Smooth muscle cell (in vitro differentiated cells): ENCODE data around the gene LAMA2. TPM values are rescaled to one million over a fixed set of nuclear protein-coding genes. Genes with fewer than 3 reads are reported as not detected.

Source experiments
- DNase-seq: peaks from one replicate; lab custom pipeline; 2025; ENCODE audit not compliant: unreplicated experiment; lab: John Stamatoyannopoulos, UW
- H2AFZ ChIP-seq: fragments of 200-600 bp; sonication (generic); 2 replicates; pipeline ENCODE4 v1.6.0; 2016; ENCODE audit warnings: antibody characterized with exemption, low read depth, mild to moderate bottlenecking
- H3F3A ChIP-seq: fragments of 200-600 bp; sonication (generic); 2 replicates; pipeline ENCODE4 v1.6.0; 2017; ENCODE audit warnings: antibody characterized with exemption, low read depth
- H3K27ac ChIP-seq: fragments of 200-600 bp; sonication (generic); 2 replicates; pipeline ENCODE4 v1.5.1; 2016; ENCODE audit warnings: low read depth, mild to moderate bottlenecking
- H3K27me3 ChIP-seq: fragments of 200-600 bp; sonication (generic); 2 replicates; pipeline ENCODE4 v1.6.1; 2016; ENCODE audit warnings: low read depth, mild to moderate bottlenecking
- H3K36me3 ChIP-seq: fragments of 200-600 bp; sonication (generic); 2 replicates; pipeline ENCODE4 v1.5.1; 2016; ENCODE audit warnings: low read depth
- H3K4me1 ChIP-seq: fragments of 200-600 bp; sonication (generic); 2 replicates; pipeline ENCODE4 v1.5.1; 2016; ENCODE audit warnings: low read depth
- H3K4me2 ChIP-seq: fragments of 200-600 bp; sonication (generic); 2 replicates; pipeline ENCODE4 v1.6.0; 2016; ENCODE audit warnings: mild to moderate bottlenecking
- H3K4me3 ChIP-seq: fragments of 200-600 bp; sonication (generic); 2 replicates; pipeline ENCODE4 v1.5.1; 2016; ENCODE audit warnings: mild to moderate bottlenecking
- H3K79me2 ChIP-seq: fragments of 200-600 bp; sonication (generic); 2 replicates; pipeline ENCODE4 v1.6.0; 2016; ENCODE audit warnings: low read depth, mild to moderate bottlenecking
- H3K9ac ChIP-seq: fragments of 200-600 bp; sonication (generic); 2 replicates; pipeline ENCODE4 v1.6.0; 2016; ENCODE audit warnings: low read depth
- H3K9me3 ChIP-seq: fragments of 200-600 bp; sonication (generic); replicated peaks from 2 replicates; pipeline ENCODE4 v1.5.1; 2016; ENCODE audit warnings: low read depth
- H4K20me1 ChIP-seq: fragments of 200-600 bp; sonication (generic); 2 replicates; pipeline ENCODE4 v1.6.0; 2016; ENCODE audit warnings: low read depth
- WGBS: methylation state at CpG from one replicate; pipeline ENCODE4 v1.1.7; 2016; ENCODE audit warnings: low lambda C conversion rate; 5-methylcytosine and 5-hydroxymethylcytosine counted together
- polyA plus RNA-seq: library from polyadenylated mRNA; unstranded; fragments of >200 nt; fragmentation: Nextera tagmentation; extraction: Ambion mirVana; gene quantifications from 2 replicates; pipeline ENCODE4 v1.2.1, GENCODE V29; 2016
- total RNA-seq: library from RNA; depleted of rRNA; stranded (reverse); fragments of >200 nt; gene quantifications from 2 replicates; pipeline ENCODE4 v1.2.3, GENCODE V29; 2014
- TF ChIP-seq, protein P1 (sequence below): fragments of 200-600 bp; sonication (generic); IDR thresholded peaks from 2 replicates; pipeline ENCODE4 v1.5.1; 2017; ENCODE audit warnings: borderline replicate concordance, mild to moderate bottlenecking, antibody characterized with exemption; ENCODE audit not compliant: insufficient read depth, poor library complexity, severe bottlenecking

LAMA2 gene
- total and polyA plus RNA-seq, 2 experiments from 2014 or later = 21.7 to 92.9 TPM

DNA sequence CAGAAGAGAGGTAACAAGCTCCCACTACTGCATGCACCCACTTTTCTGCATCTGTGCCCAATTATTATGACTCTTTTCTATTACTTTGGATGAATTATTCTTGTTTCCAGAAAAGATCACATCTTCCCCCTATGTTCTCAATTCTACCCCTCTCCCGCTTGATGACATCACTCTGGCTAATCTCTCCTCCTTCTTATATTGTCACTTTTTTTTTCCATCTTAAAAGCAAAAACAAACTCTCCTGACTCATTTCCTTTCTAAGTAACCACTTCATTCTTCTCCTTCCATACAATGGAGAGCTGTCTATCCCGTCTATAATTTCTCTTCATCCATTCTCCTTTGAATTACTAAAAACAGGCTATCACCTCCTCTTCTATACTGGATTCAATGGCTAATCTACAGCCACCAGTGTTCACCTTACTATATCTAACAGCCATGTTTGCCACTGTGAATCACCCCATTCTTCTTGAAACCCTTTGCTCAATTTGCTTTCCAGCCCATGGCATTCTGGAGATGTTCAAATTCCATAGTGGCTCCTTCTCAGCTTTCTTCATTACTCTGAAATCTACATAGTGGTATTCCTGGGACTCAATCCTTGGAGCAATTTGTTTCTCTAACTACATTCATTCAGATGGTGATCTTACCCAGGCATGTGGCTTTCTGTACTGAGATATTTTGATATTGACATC is 448.7 kb downstream of the LAMA2 start:
- Histone ChIP-seq H3K4me2 (peak overlapping the region; percentile 33), H3K9ac (no peak overlapping the region), H3F3A (no peaks in the 10 kb centered on the region), H3K27ac (peak overlapping the region; percentile 38), H4K20me1 (no peaks in the 10 kb centered on the region), H3K4me1 (no peaks in the 10 kb centered on the region), H3K27me3 (no peaks in the 10 kb centered on the region), H3K4me3 (no peak overlapping the region), H3K36me3 (peaks cover 3% of the 10 kb centered on the region), H3K79me2 (no peaks in the 10 kb centered on the region), H3K9me3 (no peaks in the 10 kb centered on the region), H2AFZ (no peak overlapping the region)
- 56% methylated on average over 2 of the region's 2 CpGs for WGBS
- no peak for DNase-seq
- TF ChIP-seq, protein P1, sequence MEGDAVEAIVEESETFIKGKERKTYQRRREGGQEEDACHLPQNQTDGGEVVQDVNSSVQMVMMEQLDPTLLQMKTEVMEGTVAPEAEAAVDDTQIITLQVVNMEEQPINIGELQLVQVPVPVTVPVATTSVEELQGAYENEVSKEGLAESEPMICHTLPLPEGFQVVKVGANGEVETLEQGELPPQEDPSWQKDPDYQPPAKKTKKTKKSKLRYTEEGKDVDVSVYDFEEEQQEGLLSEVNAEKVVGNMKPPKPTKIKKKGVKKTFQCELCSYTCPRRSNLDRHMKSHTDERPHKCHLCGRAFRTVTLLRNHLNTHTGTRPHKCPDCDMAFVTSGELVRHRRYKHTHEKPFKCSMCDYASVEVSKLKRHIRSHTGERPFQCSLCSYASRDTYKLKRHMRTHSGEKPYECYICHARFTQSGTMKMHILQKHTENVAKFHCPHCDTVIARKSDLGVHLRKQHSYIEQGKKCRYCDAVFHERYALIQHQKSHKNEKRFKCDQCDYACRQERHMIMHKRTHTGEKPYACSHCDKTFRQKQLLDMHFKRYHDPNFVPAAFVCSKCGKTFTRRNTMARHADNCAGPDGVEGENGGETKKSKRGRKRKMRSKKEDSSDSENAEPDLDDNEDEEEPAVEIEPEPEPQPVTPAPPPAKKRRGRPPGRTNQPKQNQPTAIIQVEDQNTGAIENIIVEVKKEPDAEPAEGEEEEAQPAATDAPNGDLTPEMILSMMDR = no peak

- H3F3A ChIP-seq = no peaks in the 10 kb centered on the region
- no peak overlapping the region for H2AFZ ChIP-seq
- no peaks in the 10 kb centered on the region for H4K20me1 ChIP-seq
- H3K27me3 ChIP-seq = no peaks in the 10 kb centered on the region
- no peak overlapping the region for H3K4me2 ChIP-seq
- H3K4me1 ChIP-seq = no peaks in the 10 kb centered on the region
- no peak for DNase-seq
- H3K4me3 ChIP-seq = no peak overlapping the region
- H3K79me2 ChIP-seq = no peaks in the 10 kb centered on the region
- no peak overlapping the region for H3K27ac ChIP-seq
- 69% methylated on average over 4 of the region's 4 CpGs for WGBS
- no peaks in the 10 kb centered on the region for H3K9me3 ChIP-seq
- H3K9ac ChIP-seq = no peak overlapping the region
- TF ChIP-seq, protein P1 = no peak
- H3K36me3 ChIP-seq = peaks cover 3% of the 10 kb centered on the region
Measured at GRCh38 chr6:129335792-129336191, 452.9 kb downstream of the LAMA2 start.

DNA sequence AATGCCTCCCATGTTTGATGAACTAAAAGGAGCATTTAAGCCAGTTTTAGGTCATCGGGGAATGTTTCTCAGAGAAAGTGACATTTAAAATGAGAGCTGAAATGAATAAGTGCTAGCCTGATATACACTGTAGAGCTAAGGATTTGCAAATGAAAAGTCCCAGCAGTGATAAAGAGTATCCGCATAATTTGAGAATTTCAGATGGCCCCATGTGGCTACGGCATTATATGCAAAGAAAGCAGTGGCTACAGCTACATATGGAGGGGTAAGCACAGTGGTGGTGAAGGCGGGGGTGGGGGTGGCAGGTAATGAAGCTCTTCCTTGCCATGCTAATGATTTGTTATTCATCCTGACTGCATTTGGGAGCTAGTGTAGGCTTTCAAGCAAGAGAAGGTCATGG is 455.7 kb downstream of the LAMA2 start:
- Histone ChIP-seq H3K9me3 (no peaks in the 10 kb centered on the region), H3F3A (no peaks in the 10 kb centered on the region), H3K79me2 (no peaks in the 10 kb centered on the region), H3K27me3 (no peaks in the 10 kb centered on the region), H3K4me3 (no peak overlapping the region), H3K27ac (no peak overlapping the region), H3K4me1 (no peaks in the 10 kb centered on the region), H3K36me3 (no peaks in the 10 kb centered on the region), H2AFZ (no peak overlapping the region), H4K20me1 (no peaks in the 10 kb centered on the region), H3K9ac (no peak overlapping the region), H3K4me2 (no peak overlapping the region)
- WGBS = 93% methylated on average over 4 of the region's 4 CpGs
- TF ChIP-seq, protein P1 = no peak
- no peak for DNase-seq

DNA sequence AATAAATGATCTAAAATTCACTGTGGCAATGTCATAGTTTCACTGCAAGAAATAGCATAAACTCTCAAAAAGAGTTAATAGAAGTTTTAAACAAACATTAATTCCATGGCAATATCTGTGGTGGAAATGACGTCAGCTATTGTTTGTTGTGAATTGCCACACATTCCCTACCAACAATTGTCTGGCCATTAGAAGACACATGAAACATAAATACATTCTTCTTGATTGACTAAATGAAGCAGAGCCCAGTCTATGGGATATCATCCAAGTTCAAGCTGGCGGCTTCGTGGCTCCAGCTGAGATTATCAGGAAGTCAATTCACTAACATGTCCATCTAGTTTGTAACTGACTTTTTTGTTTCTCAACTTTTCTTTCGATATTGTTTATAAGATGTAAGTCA is 458.0 kb downstream of the LAMA2 start:
- H3K27me3 ChIP-seq = no peaks in the 10 kb centered on the region
- no peaks in the 10 kb centered on the region for H3K4me1 ChIP-seq
- no peaks in the 10 kb centered on the region for H3K9me3 ChIP-seq
- H3K4me3 ChIP-seq = no peak overlapping the region
- no peak overlapping the region for H3K9ac ChIP-seq
- WGBS = 86% methylated on average over 4 of the region's 4 CpGs
- no peaks in the 10 kb centered on the region for H3K36me3 ChIP-seq
- H3K27ac ChIP-seq = no peak overlapping the region
- no peak for DNase-seq
- H4K20me1 ChIP-seq = no peaks in the 10 kb centered on the region
- H3K79me2 ChIP-seq = no peaks in the 10 kb centered on the region
- H2AFZ ChIP-seq = no peak overlapping the region
- TF ChIP-seq, protein P1 = no peak
- no peaks in the 10 kb centered on the region for H3F3A ChIP-seq
- H3K4me2 ChIP-seq = no peak overlapping the region
